ENCODE data around the gene KCNK15.

DNA sequence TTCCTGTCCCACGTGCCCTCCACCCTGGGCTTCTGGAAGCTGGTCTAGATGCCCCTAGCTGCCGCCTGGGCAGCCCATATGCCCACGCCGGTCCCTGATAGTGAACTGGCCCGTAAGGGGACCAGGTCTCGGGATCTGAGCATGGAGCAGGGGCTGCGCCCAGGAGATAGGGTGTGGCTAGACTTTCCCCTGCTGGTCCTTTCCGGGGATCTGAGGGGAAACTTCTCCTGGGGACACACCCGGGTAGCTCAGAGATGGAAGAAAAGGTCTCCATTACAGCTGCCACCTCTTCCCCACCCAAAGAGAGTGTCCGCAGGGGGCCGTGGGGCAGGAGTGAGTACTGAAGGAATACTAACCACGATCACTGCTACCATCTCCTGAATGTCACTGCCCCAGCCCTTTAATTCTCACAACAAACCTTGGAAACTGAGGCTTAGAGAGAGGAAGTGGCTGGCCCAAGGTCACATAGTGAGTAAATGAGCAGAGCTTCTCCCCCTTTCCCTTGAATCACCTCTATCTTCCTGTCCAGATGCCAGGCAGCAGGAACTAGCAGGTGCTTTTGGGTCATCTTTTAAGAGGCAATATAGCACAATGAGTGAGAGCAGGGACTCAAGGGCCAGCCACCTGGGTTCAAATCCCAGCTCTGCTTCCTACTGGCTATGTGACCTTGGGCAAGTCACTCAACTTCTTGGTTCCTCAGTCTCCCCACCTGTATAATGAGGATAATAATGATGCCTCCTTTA is 42.3 kb upstream of the KCNK15 start:
- TF ChIP-seq, protein P1, sequence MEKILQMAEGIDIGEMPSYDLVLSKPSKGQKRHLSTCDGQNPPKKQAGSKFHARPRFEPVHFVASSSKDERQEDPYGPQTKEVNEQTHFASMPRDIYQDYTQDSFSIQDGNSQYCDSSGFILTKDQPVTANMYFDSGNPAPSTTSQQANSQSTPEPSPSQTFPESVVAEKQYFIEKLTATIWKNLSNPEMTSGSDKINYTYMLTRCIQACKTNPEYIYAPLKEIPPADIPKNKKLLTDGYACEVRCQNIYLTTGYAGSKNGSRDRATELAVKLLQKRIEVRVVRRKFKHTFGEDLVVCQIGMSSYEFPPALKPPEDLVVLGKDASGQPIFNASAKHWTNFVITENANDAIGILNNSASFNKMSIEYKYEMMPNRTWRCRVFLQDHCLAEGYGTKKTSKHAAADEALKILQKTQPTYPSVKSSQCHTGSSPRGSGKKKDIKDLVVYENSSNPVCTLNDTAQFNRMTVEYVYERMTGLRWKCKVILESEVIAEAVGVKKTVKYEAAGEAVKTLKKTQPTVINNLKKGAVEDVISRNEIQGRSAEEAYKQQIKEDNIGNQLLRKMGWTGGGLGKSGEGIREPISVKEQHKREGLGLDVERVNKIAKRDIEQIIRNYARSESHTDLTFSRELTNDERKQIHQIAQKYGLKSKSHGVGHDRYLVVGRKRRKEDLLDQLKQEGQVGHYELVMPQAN (IDR thresholded peaks at IDR 0.05; ENCODE audit: borderline replicate concordance), result no peak
- TF ChIP-seq RFX5 (IDR thresholded peaks at IDR 0.05; ENCODE audit: low read depth, low read length) (no peak), ZNF263 (CRISPR knock-in tag; IDR thresholded peaks at IDR 0.05; ENCODE audit: borderline replicate concordance) (no peak), DEAF1 (CRISPR knock-in tag; IDR thresholded peaks at IDR 0.05) (no peak), USF2 (CRISPR knock-in tag; IDR thresholded peaks at IDR 0.05) (no peak)
